ENCODE data around the gene CCDC175.

- TF ChIP-seq KDM5A (IDR thresholded peaks at IDR 0.05), result no peak
- TF ChIP-seq CTCF (IDR thresholded peaks at IDR 0.05), result no peak
- no peak for TF ChIP-seq RAD21 (conservative IDR thresholded peaks at IDR 0.05 in 1 of 2, IDR thresholded peaks at IDR 0.05 in 1 of 2)
- TF ChIP-seq KDM1A (IDR thresholded peaks at IDR 0.05; ENCODE audit: low read depth), result no peak
- TF ChIP-seq RCOR1 (IDR thresholded peaks at IDR 0.05; ENCODE audit: low read depth, low read length), result no peak
- no peak for TF ChIP-seq POLR2A (IDR thresholded peaks at IDR 0.05; ENCODE audit: low read length)
- no peak for TF ChIP-seq USF2 (IDR thresholded peaks at IDR 0.05)
- no peak for TF ChIP-seq REST (IDR thresholded peaks at IDR 0.05)
- TF ChIP-seq JUNB (IDR thresholded peaks at IDR 0.05), result peak; percentile 84
Observed at GRCh38 chr14:59481871-59482540, 94.6 kb downstream of the CCDC175 start.
